H1 (cell line): ENCODE data around the gene MSI2. TPM values are rescaled to one million over a fixed set of nuclear protein-coding genes. Genes with fewer than 3 reads are reported as not detected.

ENCODE experiments used
- CTCF ChIA-PET: fragments of 300-600 bp; sonication (Branson Sonifier 250); formaldehyde crosslinking; loops from one replicate; lab custom pipeline; 2021; ENCODE audit not compliant: partially characterized antibody; lab: Charles Lee
- POLR2A ChIA-PET: fragments of 300-600 bp; sonication (Branson Sonifier 250); formaldehyde crosslinking; loops from one replicate; lab custom pipeline; 2021; ENCODE audit warnings: inconsistent platforms; ENCODE audit not compliant: partially characterized antibody; lab: Charles Lee
- DNase-seq, 2 experiments: peaks; one replicate each; pipeline versions ENCODE4 v3.0.0 to v3.0.0-alpha.2; 2010 to 2022; ENCODE audit warnings: low spot score in 2 of 2, low read depth in 1 of 2, mixed read lengths in 1 of 2
- FAIRE-seq: peaks from 2 replicates; lab custom pipeline; 2011; peaks lifted over from hg19 to GRCh38; lab: Jason Lieb, UNC
- H2AFZ ChIP-seq: 2 replicates; pipeline ENCODE4 v1.8.1; 2012; ENCODE audit warnings: low read length, inconsistent platforms
- H2AK5ac ChIP-seq: 2 replicates; pipeline ENCODE4 v1.6.1; 2013; ENCODE audit warnings: low read depth, low read length
- H2BK120ac ChIP-seq: replicated peaks from 2 replicates; pipeline ENCODE3; 2013; ENCODE audit warnings: low read depth, low read length, inconsistent platforms
- H2BK12ac ChIP-seq: 2 replicates; pipeline ENCODE4 v1.6.1; 2013; ENCODE audit warnings: low read depth, low read length
- H2BK15ac ChIP-seq: 2 replicates; pipeline ENCODE4 v1.6.1; 2013; ENCODE audit warnings: low read length
- H2BK20ac ChIP-seq: 2 replicates; pipeline ENCODE4 v1.6.1; 2013; ENCODE audit warnings: low read length
- H2BK5ac ChIP-seq: 2 replicates; pipeline ENCODE4 v1.6.1; 2013; ENCODE audit warnings: low read depth, low read length
- H3K14ac ChIP-seq: 2 replicates; pipeline ENCODE4 v1.6.1; 2013; ENCODE audit warnings: inconsistent platforms; ENCODE audit not compliant: insufficient read length
- H3K18ac ChIP-seq: 2 replicates; pipeline ENCODE4 v1.6.1; 2013; ENCODE audit warnings: low read length; ENCODE audit errors: extremely low read depth
- H3K23ac ChIP-seq: 2 replicates; pipeline ENCODE4 v1.6.1; 2013; ENCODE audit warnings: inconsistent platforms; ENCODE audit not compliant: insufficient read length
- H3K23me2 ChIP-seq: 2 replicates; pipeline ENCODE4 v1.6.1; 2013; ENCODE audit warnings: low read depth, low read length
- H3K27ac ChIP-seq: 2 replicates; pipeline ENCODE4 v1.6.1; 2011; ENCODE audit warnings: low read depth, low read length, inconsistent platforms
- H3K27me3 ChIP-seq, 4 experiments: replicated peaks in 1 of 4; 1 replicate in 1 of 4; 2 replicates in 3 of 4; pipeline versions ENCODE4 v1.6.1 to v1.8.1; 2011 to 2013; ENCODE audit warnings: low read length in 3 of 4, mild to moderate bottlenecking in 3 of 4, inconsistent platforms in 2 of 4, mixed read lengths in 2 of 4, moderate library complexity in 1 of 4; ENCODE audit not compliant: control insufficient read depth in 3 of 4, insufficient read depth in 3 of 4; ENCODE audit errors: extremely low read depth in 1 of 4
- H3K36me3 ChIP-seq, 4 experiments: 2 replicates each; pipeline versions ENCODE4 v1.6.1 to v1.8.1; 2011 to 2013; ENCODE audit warnings: mild to moderate bottlenecking in 4 of 4, low read length in 3 of 4, moderate library complexity in 2 of 4, control low read depth in 1 of 4, inconsistent platforms in 1 of 4; ENCODE audit not compliant: insufficient read depth in 4 of 4, control insufficient read depth in 2 of 4
- H3K4ac ChIP-seq: replicated peaks from 2 replicates; pipeline ENCODE3; 2013; ENCODE audit warnings: low read length, low read depth, mixed read lengths, inconsistent platforms; ENCODE audit not compliant: insufficient read length
- H3K4me1 ChIP-seq, 4 experiments: replicated peaks in 1 of 4; 1 replicate in 1 of 4; 2 replicates in 3 of 4; pipeline versions ENCODE4 v1.6.1 to v1.8.1; 2011 to 2013; ENCODE audit warnings: low read length in 3 of 4, inconsistent platforms in 2 of 4, mixed read lengths in 1 of 4; ENCODE audit not compliant: insufficient read depth in 4 of 4, control insufficient read depth in 3 of 4
- H3K4me2 ChIP-seq, 2 experiments: 2 replicates each; pipeline versions ENCODE4 v1.6.1 to v1.8.1; 2011 to 2013; ENCODE audit warnings: low read depth in 2 of 2, low read length in 2 of 2, control low read depth in 1 of 2, inconsistent platforms in 1 of 2, mild to moderate bottlenecking in 1 of 2; ENCODE audit not compliant: insufficient read depth in 1 of 2
- H3K4me3 ChIP-seq, 4 experiments: fragments of 200-600, 300-600 bp in 1 of 4; sonication (generic), shearing (Covaris generic), sonication (Bioruptor Twin) in 1 of 4; 2 replicates each; pipeline versions ENCODE4 v1.5.1 to v1.8.1; 2011 to 2016; ENCODE audit warnings: low read length in 4 of 4, low read depth in 3 of 4, control low read depth in 2 of 4, inconsistent platforms in 2 of 4, mild to moderate bottlenecking in 2 of 4, mixed read lengths in 1 of 4, moderate library complexity in 1 of 4; ENCODE audit not compliant: insufficient read depth in 2 of 4; ENCODE audit errors: extremely low read depth in 1 of 4
- H3K56ac ChIP-seq: replicated peaks from 2 replicates; pipeline ENCODE3; 2013; ENCODE audit warnings: low read depth, mild to moderate bottlenecking, mixed read lengths, low read length, inconsistent platforms; ENCODE audit not compliant: insufficient read length
- H3K79me1 ChIP-seq: 2 replicates; pipeline ENCODE4 v1.6.1; 2013; ENCODE audit warnings: low read depth, low read length, control low read depth
- H3K79me2 ChIP-seq, 2 experiments: 2 replicates each; pipeline versions ENCODE4 v1.6.1 to v1.8.1; 2012 to 2013; ENCODE audit warnings: low read length in 2 of 2, mild to moderate bottlenecking in 2 of 2, inconsistent platforms in 1 of 2; ENCODE audit not compliant: insufficient read depth in 2 of 2, control insufficient read depth in 1 of 2
- H3K9ac ChIP-seq, 4 experiments: replicated peaks in 1 of 4; 1 replicate in 1 of 4; 2 replicates in 3 of 4; pipeline versions ENCODE4 v1.6.1 to v1.8.1; 2011 to 2013; ENCODE audit warnings: low read depth in 3 of 4, low read length in 3 of 4, control low read depth in 2 of 4, mild to moderate bottlenecking in 2 of 4, moderate library complexity in 2 of 4, inconsistent platforms in 1 of 4; ENCODE audit errors: extremely low read depth in 1 of 4
- H3K9me3 ChIP-seq, 2 experiments: 2 replicates each; pipeline versions ENCODE4 v1.6.1 to v1.8.1; 2012 to 2013; ENCODE audit warnings: mild to moderate bottlenecking in 2 of 2, moderate library complexity in 2 of 2, control low read depth in 1 of 2, inconsistent platforms in 1 of 2, low read depth in 1 of 2, low read length in 1 of 2, mixed read lengths in 1 of 2; ENCODE audit not compliant: insufficient read depth in 2 of 2
- H4K20me1 ChIP-seq, 2 experiments: replicated peaks in 1 of 2; 2 replicates each; pipeline versions ENCODE3 to v1.8.1; 2011 to 2013; ENCODE audit warnings: inconsistent platforms in 2 of 2, low read length in 2 of 2, mild to moderate bottlenecking in 1 of 2; ENCODE audit not compliant: insufficient read depth in 2 of 2, control insufficient read depth in 1 of 2
- H4K5ac ChIP-seq: 2 replicates; pipeline ENCODE4 v1.6.1; 2013; ENCODE audit warnings: low read length, low read depth, mixed read lengths, inconsistent platforms; ENCODE audit not compliant: insufficient read length
- H4K8ac ChIP-seq: 2 replicates; pipeline ENCODE4 v1.8.0; 2013; ENCODE audit warnings: mild to moderate bottlenecking, moderate library complexity, low read length, inconsistent platforms; ENCODE audit not compliant: insufficient read depth; ENCODE audit errors: extremely low read depth
- H4K91ac ChIP-seq: replicated peaks from 2 replicates; pipeline ENCODE3; 2013; ENCODE audit warnings: low read length, mixed read lengths, inconsistent platforms; ENCODE audit not compliant: insufficient read length
- BRCA1 ChIP-seq: IDR thresholded peaks from 2 replicates; pipeline ENCODE4 v1.6.1; 2012; ENCODE audit warnings: low read depth, low read length, improper control_type of control experiment
- CHD2 ChIP-seq: IDR thresholded peaks from 2 replicates; pipeline ENCODE4 v1.6.1; 2012; ENCODE audit warnings: low read length, improper control_type of control experiment
- FOSL1 ChIP-seq: IDR thresholded peaks from 2 replicates; pipeline ENCODE4 v1.6.1; 2011; ENCODE audit warnings: mild to moderate bottlenecking, low read depth, low read length, moderate library complexity; ENCODE audit not compliant: insufficient read depth
- KDM4A ChIP-seq: IDR thresholded peaks from one replicate; pipeline ENCODE4 v1.7.1; 2012; ENCODE audit warnings: low read depth, mild to moderate bottlenecking, moderate library complexity, low read length, inconsistent platforms; ENCODE audit not compliant: severe bottlenecking
- USF2 ChIP-seq: IDR thresholded peaks from 2 replicates; pipeline ENCODE4 v1.6.1; 2011; ENCODE audit warnings: low read length, improper control_type of control experiment
- WGBS, 2 experiments: shearing (Covaris generic) in 1 of 2; methylation state at CpG; one replicate each; pipeline versions ENCODE4 v1.1.6 to v1.1.7; 2013 to 2015; ENCODE audit warnings: low lambda C conversion rate in 2 of 2, mixed read lengths in 2 of 2, inconsistent platforms in 1 of 2, low coverage in 1 of 2, missing lambda C conversion rate in 1 of 2; ENCODE audit not compliant: insufficient replicate concordance in 2 of 2, insufficient coverage in 1 of 2, insufficient read length in 1 of 2; ENCODE audit errors: extremely low coverage in 1 of 2, missing lambda C conversion rate in 1 of 2; 5-methylcytosine and 5-hydroxymethylcytosine counted together
- polyA plus RNA-seq, 7 experiments: library from polyadenylated mRNA; depleted of rRNA in 3 of 7; stranded (reverse) in 5 of 7; unstranded in 2 of 7; fragments of >200 nt in 5 of 7; fragments of 200-250 nt in 2 of 7; gene quantifications; 1 replicate in 5 of 7; 2 replicates in 1 of 7; 4 replicates in 1 of 7; pipeline versions ENCODE4 v1.2.1 to v1.2.3, GENCODE V29; 2011 to 2013; ENCODE audit warnings: missing spikeins in 2 of 7, mixed read lengths in 2 of 7
- total RNA-seq: library from RNA; stranded (reverse); fragmentation: NEBNext Ultra II Directional; extraction: Animal tissue kit (Norgen Biotek cat#: 25700); gene quantifications from 2 replicates; pipeline ENCODE4 v1.2.1, GENCODE V29; 2021

Gene MSI2
- total and polyA plus RNA-seq, 2 of the 8 experiments (the other 6 are each of a cell fraction or from before 2014, with no cell fraction given) = 36.7 to 80.6 TPM

DNA sequence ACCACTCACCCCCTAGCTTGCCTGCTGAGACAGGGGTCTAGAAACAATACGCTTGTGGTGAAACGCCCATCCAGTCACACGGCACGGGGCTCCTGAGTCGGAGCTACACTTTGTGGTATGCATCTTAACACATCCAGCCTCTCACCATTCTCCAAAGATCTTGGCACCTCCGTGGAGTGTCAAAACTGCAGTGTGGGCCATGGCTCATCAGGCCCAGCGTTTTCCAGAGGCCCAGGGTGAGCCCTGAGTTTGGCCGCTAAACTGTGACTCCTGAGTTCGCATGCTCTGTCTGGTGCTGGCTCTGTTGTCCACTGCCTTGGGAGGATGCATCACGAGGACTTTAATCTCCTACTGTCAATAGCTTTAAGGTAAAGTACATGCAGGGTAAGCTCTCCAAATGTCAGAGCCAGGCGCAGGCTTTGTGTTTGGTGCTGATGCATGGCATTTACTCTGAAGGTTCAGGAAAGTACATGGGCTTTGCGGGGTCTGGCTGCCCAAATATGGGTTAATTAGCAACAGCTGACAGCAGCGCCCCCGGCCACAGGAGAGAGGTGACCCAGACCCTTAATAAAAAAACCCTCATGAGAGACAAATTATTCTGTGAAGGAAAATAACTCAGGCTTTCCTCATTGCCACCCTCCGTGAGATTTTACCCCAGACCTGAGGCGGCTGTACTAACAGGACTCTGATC lies 370.3 kb downstream of the MSI2 start:
- H4K8ac ChIP-seq = no peak overlapping the region
- H3K9ac ChIP-seq = no peak overlapping the region
- H3K56ac ChIP-seq = no peak overlapping the region
- H3K18ac ChIP-seq = no peak overlapping the region
- no peak overlapping the region for H2BK5ac ChIP-seq
- ChIA-PET POLR2A (interaction anchor here (1.5 kb wide), 2 partner anchors 12 to 13 kb away, joined by 3 read pairs; no protein-coding TSS in a partner anchor), CTCF (interaction anchor here (0.5 to 3.2 kb wide), 15 partner anchors 10 to 369 kb away, joined by 3 to 14 read pairs (median 3); no protein-coding TSS in a partner anchor)
- H4K91ac ChIP-seq = no peak overlapping the region
- no peak overlapping the region for H3K4ac ChIP-seq
- H2BK12ac ChIP-seq = no peak overlapping the region
- no peak overlapping the region for H2BK20ac ChIP-seq
- 89% methylated on average over 16 of the region's 16 CpGs; no CpG with 5 or more reads in 1 of the 2 experiments for WGBS, 2 experiments
- FAIRE-seq (no peak), DNase-seq (no peak)
- TF ChIP-seq CHD2 (no peak), USF2 (no peak), BRCA1 (no peak), FOSL1 (no peak), KDM4A (no peak)
- H2AFZ ChIP-seq = no peak overlapping the region
- H3K27me3 ChIP-seq = no peaks in the 10 kb centered on the region; a peak in 1 of 7 replicates
- no peak overlapping the region for H3K4me2 ChIP-seq
- no peaks in the 10 kb centered on the region for H3K79me2 ChIP-seq
- H3K27ac ChIP-seq = no peak overlapping the region
- no peak overlapping the region for H2BK15ac ChIP-seq
- no peak overlapping the region for H3K23ac ChIP-seq
- H3K36me3 ChIP-seq = no peaks in the 10 kb centered on the region; a peak in 1 of 8 replicates
- no peaks in the 10 kb centered on the region for H3K9me3 ChIP-seq
- no peaks in the 10 kb centered on the region for H3K79me1 ChIP-seq
- H2AK5ac ChIP-seq = no peak overlapping the region
- no peaks in the 10 kb centered on the region for H3K23me2 ChIP-seq
- no peak overlapping the region for H3K14ac ChIP-seq
- H4K20me1 ChIP-seq = no peaks in the 10 kb centered on the region
- no peak overlapping the region for H2BK120ac ChIP-seq
- no peak overlapping the region for H4K5ac ChIP-seq
- H3K4me3 ChIP-seq = no peak overlapping the region
- H3K4me1 ChIP-seq = no peaks in the 10 kb centered on the region
